GM19324 (cell line): ENCODE results near the gene BEST2.
"Not testable (repeated sequence)": the region's sequence is repeated elsewhere in the genome, so short reads cannot be mapped to it uniquely, and the experiment has no call there.

ENCODE experiments used
- ATAC-seq: cut with Tn5 transposase; IDR thresholded peaks from one replicate; pipeline ENCODE4 v1.9.1; 2021; ENCODE audit warnings: mild to moderate bottlenecking, moderate library complexity; ENCODE audit not compliant: unreplicated experiment, low FRiP score

The BEST2 gene

GRCh38 chr19:12751635-12752034, at the start of gene BEST2:
BEST2 (plus strand) TSS chr19:12751791; CDS start chr19:12752593, 802 bp downstream.
- no peak for ATAC-seq

GRCh38 chr19:12703046-12703445, 48.5 kb upstream of the BEST2 start:
- ATAC-seq, result no peak

GRCh38 chr19:12705169-12705568, 46.4 kb upstream of the BEST2 start:
- ATAC-seq, result no peak

- no peak for ATAC-seq
Observed at GRCh38 chr19:12705654-12706331, 45.8 kb upstream of the BEST2 start.

- ATAC-seq, result no peak
Observed at GRCh38 chr19:12706332-12706718, 45.3 kb upstream of the BEST2 start.

- no peak for ATAC-seq
Observed at GRCh38 chr19:12708641-12709040, 43.0 kb upstream of the BEST2 start.

- ATAC-seq, result no peak
Observed at GRCh38 chr19:12711187-12711586, 40.4 kb upstream of the BEST2 start.

GRCh38 chr19:12712077-12712476, 39.5 kb upstream of the BEST2 start:
- ATAC-seq, result not testable (repeated sequence)

GRCh38 chr19:12713304-12713703, 38.3 kb upstream of the BEST2 start:
- not testable (repeated sequence) for ATAC-seq

GRCh38 chr19:12715102-12715501, 36.5 kb upstream of the BEST2 start:
- no peak for ATAC-seq

- no peak for ATAC-seq
Observed at GRCh38 chr19:12715929-12716328, 35.7 kb upstream of the BEST2 start.

GRCh38 chr19:12720296-12720695, 31.3 kb upstream of the BEST2 start:
- no peak for ATAC-seq

GRCh38 chr19:12720851-12721655, 30.5 kb upstream of the BEST2 start:
- ATAC-seq, result no peak

GRCh38 chr19:12721656-12722565, 29.7 kb upstream of the BEST2 start:
- peak; percentile 13 for ATAC-seq

GRCh38 chr19:12722566-12723380, 28.8 kb upstream of the BEST2 start:
- ATAC-seq, result peak; percentile 93

- ATAC-seq, result no peak
Observed at GRCh38 chr19:12723381-12723640, 28.3 kb upstream of the BEST2 start.

GRCh38 chr19:12723641-12724426, 27.8 kb upstream of the BEST2 start, which contains the start of gene TNPO2:
TNPO2 (minus strand) TSS chr19:12723932; CDS start chr19:12720977, 2,955 bp downstream.
- no peak for ATAC-seq

GRCh38 chr19:12725612-12726011, 26.0 kb upstream of the BEST2 start:
- ATAC-seq, result not testable (repeated sequence)

GRCh38 chr19:12726988-12727316, 24.6 kb upstream of the BEST2 start:
- no peak for ATAC-seq
